Measurements from ENCODE around the gene SPSB2. TPM values are rescaled to one million over a fixed set of nuclear protein-coding genes. Genes with fewer than 3 reads are reported as not detected.
A peak's percentile ranks its signal among the peaks of the same experiment; 100 is the strongest.
"Not testable (repeated sequence)": the region's sequence is repeated elsewhere in the genome, so short reads cannot be mapped to it uniquely, and the experiment has no call there.

Gene SPSB2
- total RNA-seq, 2 donors from 2014 or later = 34.6 to 36.5 TPM

DNA sequence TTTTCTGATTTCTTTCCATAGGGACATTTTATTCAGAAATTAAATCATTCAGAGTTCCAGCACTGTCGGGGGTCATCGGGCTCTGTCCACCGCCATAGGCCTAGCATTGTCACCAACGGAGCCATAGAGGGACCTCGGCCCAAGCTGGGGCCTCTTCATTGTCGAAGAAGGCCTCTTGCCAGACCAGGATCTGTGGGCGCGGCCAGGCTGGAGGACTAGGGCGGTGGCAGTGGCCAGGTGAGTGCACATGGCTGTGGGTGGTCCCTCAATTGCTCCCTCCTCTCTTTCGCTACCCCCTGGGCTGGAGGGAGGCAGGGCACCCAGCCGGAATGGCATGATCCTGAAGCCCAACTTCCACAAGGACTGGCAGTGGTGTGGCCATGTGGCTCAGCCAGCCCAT is 10.6 kb upstream of the SPSB2 start:
- Mint-ChIP-seq H3K36me3 (ENCODE audit: low read depth) (peaks cover 46% of the 10 kb centered on the region), H3K27ac (peak overlapping the region; percentile 75), H3K9me3 (no peaks in the 10 kb centered on the region), H3K27me3 (ENCODE audit: insufficient read depth) (no peaks in the 10 kb centered on the region), H3K4me3 (no peak overlapping the region), H3K4me1 (peaks cover 37% of the 10 kb centered on the region)
- peaks cover 26% of the 10 kb centered on the region for H3K36me3 ChIP-seq (ENCODE audit: control insufficient read depth, insufficient read depth, low read length)
- no peak overlapping the region for H3K27ac ChIP-seq (ENCODE audit: low read depth, low read length)
- no peaks in the 10 kb centered on the region for H3K9me3 ChIP-seq (ENCODE audit: control insufficient read depth, low read length)
- no peak overlapping the region for H3K9ac ChIP-seq (ENCODE audit: extremely low read depth, low read length, poor library complexity, severe bottlenecking)
- WGBS, 2 experiments (ENCODE audit: insufficient coverage in 1 of 2, insufficient read length in 1 of 2) = 91 to 95% methylated on average over 6 to 11 of the region's 11 CpGs
- TF ChIP-seq, protein P1, sequence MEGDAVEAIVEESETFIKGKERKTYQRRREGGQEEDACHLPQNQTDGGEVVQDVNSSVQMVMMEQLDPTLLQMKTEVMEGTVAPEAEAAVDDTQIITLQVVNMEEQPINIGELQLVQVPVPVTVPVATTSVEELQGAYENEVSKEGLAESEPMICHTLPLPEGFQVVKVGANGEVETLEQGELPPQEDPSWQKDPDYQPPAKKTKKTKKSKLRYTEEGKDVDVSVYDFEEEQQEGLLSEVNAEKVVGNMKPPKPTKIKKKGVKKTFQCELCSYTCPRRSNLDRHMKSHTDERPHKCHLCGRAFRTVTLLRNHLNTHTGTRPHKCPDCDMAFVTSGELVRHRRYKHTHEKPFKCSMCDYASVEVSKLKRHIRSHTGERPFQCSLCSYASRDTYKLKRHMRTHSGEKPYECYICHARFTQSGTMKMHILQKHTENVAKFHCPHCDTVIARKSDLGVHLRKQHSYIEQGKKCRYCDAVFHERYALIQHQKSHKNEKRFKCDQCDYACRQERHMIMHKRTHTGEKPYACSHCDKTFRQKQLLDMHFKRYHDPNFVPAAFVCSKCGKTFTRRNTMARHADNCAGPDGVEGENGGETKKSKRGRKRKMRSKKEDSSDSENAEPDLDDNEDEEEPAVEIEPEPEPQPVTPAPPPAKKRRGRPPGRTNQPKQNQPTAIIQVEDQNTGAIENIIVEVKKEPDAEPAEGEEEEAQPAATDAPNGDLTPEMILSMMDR (conservative IDR thresholded peaks at IDR 0.05) = no peak
- no peak for DNase-seq
- peaks cover 4% of the 10 kb centered on the region for H3K4me1 ChIP-seq (ENCODE audit: control insufficient read depth, insufficient read depth, low read length)
- no peaks in the 10 kb centered on the region for H3K27me3 ChIP-seq (ENCODE audit: control insufficient read depth, insufficient read depth, low read length, poor library complexity, severe bottlenecking)
- H3K4me3 ChIP-seq (ENCODE audit: low read length) = no peak overlapping the region

- H3K4me1 Mint-ChIP-seq = peaks cover 33% of the 10 kb centered on the region
- H3K9me3 ChIP-seq (ENCODE audit: control insufficient read depth, low read length) = no peaks in the 10 kb centered on the region
- no peak overlapping the region for H3K27ac Mint-ChIP-seq
- H3K4me3 ChIP-seq (ENCODE audit: low read length) = no peak overlapping the region
- H3K27me3 ChIP-seq (ENCODE audit: control insufficient read depth, insufficient read depth, low read length, poor library complexity, severe bottlenecking) = no peaks in the 10 kb centered on the region
- peaks cover 4% of the 10 kb centered on the region for H3K4me1 ChIP-seq (ENCODE audit: control insufficient read depth, insufficient read depth, low read length)
- TF ChIP-seq, protein P1 (conservative IDR thresholded peaks at IDR 0.05) = no peak
- H3K27ac ChIP-seq (ENCODE audit: low read depth, low read length) = no peak overlapping the region
- peaks cover 25% of the 10 kb centered on the region for H3K36me3 ChIP-seq (ENCODE audit: control insufficient read depth, insufficient read depth, low read length)
- no peaks in the 10 kb centered on the region for H3K27me3 Mint-ChIP-seq (ENCODE audit: insufficient read depth)
- no peaks in the 10 kb centered on the region for H3K9me3 Mint-ChIP-seq
- WGBS, 2 experiments (ENCODE audit: insufficient coverage in 1 of 2, insufficient read length in 1 of 2) = 97 to 100% methylated on average over 2 to 5 of the region's 5 CpGs
- H3K36me3 Mint-ChIP-seq (ENCODE audit: low read depth) = peaks cover 42% of the 10 kb centered on the region
- H3K4me3 Mint-ChIP-seq = no peak overlapping the region
- no peak for DNase-seq
- H3K9ac ChIP-seq (ENCODE audit: extremely low read depth, low read length, poor library complexity, severe bottlenecking) = no peak overlapping the region
Measured at GRCh38 chr12:6883252-6883651, 10.1 kb upstream of the SPSB2 start.

DNA sequence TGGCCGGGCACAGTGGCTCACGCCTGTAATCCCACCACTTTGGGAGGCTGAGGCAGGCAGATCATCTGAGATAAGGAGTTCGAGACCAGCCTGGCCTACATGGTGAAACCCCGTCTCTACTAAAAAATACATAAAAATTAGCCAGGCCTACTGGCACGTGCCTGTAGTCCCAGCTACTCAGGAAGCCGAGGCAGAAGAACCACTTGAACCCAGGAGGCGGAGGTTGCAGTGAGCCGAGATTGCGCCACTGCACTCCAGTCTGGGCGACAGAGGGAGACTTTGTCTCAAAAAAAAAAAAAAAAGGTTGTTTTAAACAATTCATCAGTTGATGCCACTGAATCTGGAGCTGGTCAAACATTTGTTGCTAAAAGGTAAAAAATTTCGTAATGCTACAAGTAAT is 6.7 kb upstream of the SPSB2 start:
- not testable (repeated sequence) for H3K9me3 ChIP-seq (ENCODE audit: control insufficient read depth, low read length)
- 92 to 97% methylated on average over 10 of the region's 11 CpGs for WGBS, 2 experiments (ENCODE audit: insufficient coverage in 1 of 2, insufficient read length in 1 of 2)
- peak overlapping the region; percentile 68 for H3K27ac Mint-ChIP-seq

GRCh38 chr12:6874015-6874368 is 889 bp upstream of the SPSB2 start:
- peaks cover 43% of the 10 kb centered on the region for H3K36me3 Mint-ChIP-seq (ENCODE audit: low read depth)
- DNase-seq; H3K27me3 Mint-ChIP-seq (ENCODE audit: insufficient read depth); H3K9me3 ChIP-seq (ENCODE audit: control insufficient read depth, low read length); H3K27me3 ChIP-seq (ENCODE audit: control insufficient read depth, insufficient read depth, low read length, poor library complexity, severe bottlenecking); H3K9me3 Mint-ChIP-seq; H3K4me1 ChIP-seq (ENCODE audit: control insufficient read depth, insufficient read depth, low read length): not testable (repeated sequence)
- Histone ChIP-seq H3K36me3 (ENCODE audit: control insufficient read depth, insufficient read depth, low read length) (peaks cover 30% of the 10 kb centered on the region), H3K9ac (ENCODE audit: extremely low read depth, low read length, poor library complexity, severe bottlenecking) (peak overlapping the region; percentile 73), H3K4me3 (ENCODE audit: low read length) (peak overlapping the region; percentile 88), H3K27ac (ENCODE audit: low read depth, low read length) (peak overlapping the region; percentile 18)
- H3K4me1 Mint-ChIP-seq = peaks cover 37% of the 10 kb centered on the region
- 69 to 71% methylated on average over 8 to 9 of the region's 9 CpGs for WGBS, 2 experiments (ENCODE audit: insufficient coverage in 1 of 2, insufficient read length in 1 of 2)
- H3K4me3 Mint-ChIP-seq = peak overlapping the region; percentile 97
- peak overlapping the region; percentile 90 for H3K27ac Mint-ChIP-seq

More for the DNA sequence above, 6.7 kb upstream of the SPSB2 start:
- H3K9me3 Mint-ChIP-seq; H3K4me3 Mint-ChIP-seq; H3K27me3 Mint-ChIP-seq (ENCODE audit: insufficient read depth); H3K4me3 ChIP-seq (ENCODE audit: low read length); H3K27ac ChIP-seq (ENCODE audit: low read depth, low read length); H3K4me1 Mint-ChIP-seq; DNase-seq; H3K4me1 ChIP-seq (ENCODE audit: control insufficient read depth, insufficient read depth, low read length); H3K9ac ChIP-seq (ENCODE audit: extremely low read depth, low read length, poor library complexity, severe bottlenecking); H3K27me3 ChIP-seq (ENCODE audit: control insufficient read depth, insufficient read depth, low read length, poor library complexity, severe bottlenecking): not testable (repeated sequence)
- H3K36me3 ChIP-seq (ENCODE audit: control insufficient read depth, insufficient read depth, low read length) = peaks cover 22% of the 10 kb centered on the region
- peaks cover 52% of the 10 kb centered on the region for H3K36me3 Mint-ChIP-seq (ENCODE audit: low read depth)

Measured in endodermal cell (in vitro differentiated cells).